ENCODE results near the gene RSRP1.
"Not testable (repeated sequence)": the region's sequence is repeated elsewhere in the genome, so short reads cannot be mapped to it uniquely, and the experiment has no call there.

RSRP1 gene

DNA sequence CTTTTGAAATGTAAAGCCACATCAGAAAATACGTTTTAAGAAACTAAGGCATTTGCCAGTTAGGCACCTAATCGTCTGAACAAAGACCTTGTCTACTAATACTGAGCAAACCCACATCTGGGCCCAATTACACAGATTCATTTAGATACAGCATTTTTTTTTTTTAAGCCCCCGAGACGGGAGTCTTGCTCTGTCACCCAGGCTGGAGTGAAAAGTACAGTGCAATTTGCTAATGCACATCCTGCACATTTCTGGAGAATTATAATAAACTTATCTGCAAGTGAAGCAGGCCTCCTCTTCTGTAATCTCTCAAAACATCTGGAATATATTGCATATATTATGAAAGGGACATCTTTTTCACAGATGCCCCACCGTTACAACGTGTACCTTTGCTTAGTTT lies 3.3 kb downstream of the RSRP1 start:
- Mint-ChIP-seq H3K9me3 (no peaks in the 10 kb centered on the region), H3K36me3 (ENCODE audit: low read depth) (peaks cover 57% of the 10 kb centered on the region), H3K4me1 (ENCODE audit: low read depth) (peaks cover 52% of the 10 kb centered on the region), H3K27me3 (ENCODE audit: low read depth) (no peaks in the 10 kb centered on the region), H3K4me3 (peak overlapping the region; percentile 9), H3K27ac (peak overlapping the region; percentile 7)

DNA sequence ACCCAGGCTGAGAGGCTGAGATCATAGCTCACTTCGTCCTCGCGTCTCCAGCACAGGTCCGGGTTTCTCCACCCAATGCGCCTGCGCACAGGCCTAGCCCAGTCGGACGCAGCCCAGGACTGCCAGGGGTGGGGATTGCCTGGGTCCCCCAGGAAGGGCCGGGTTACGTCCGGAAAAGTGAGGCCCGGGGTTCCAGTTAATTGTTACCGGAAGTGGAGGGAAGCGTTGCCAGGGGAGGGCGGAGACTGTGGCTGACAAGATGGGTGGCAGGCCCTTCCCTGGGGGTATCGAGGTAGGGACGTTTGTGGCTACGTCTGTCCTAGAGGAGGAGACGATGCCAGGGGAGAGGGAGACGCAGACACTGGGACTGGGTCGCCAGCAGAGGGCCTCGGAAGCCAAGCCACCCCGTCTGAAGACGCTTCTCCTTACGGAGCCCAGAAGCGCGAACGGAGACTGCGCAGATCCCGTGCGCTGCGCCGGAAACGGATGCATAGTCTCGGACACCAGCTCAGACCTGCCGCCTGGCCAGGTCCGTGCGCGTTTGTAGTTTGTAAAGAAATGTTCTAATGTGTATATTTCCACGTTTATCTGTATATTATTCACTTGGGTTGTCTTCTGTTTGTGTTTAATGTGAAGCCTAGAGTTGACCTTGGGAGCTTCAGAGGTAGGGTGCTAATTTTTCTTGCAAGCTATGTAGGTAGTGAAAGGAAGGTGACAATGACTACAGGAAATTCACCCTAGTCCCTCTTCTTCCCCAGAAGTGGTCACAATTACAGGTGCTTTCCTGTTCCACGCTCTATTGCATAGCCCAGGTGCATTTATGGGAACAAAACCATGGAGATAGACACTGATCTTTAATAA lies 7.3 kb downstream of the RSRP1 start:
- H3K4me1 Mint-ChIP-seq (ENCODE audit: low read depth): peaks cover 30% of the 10 kb centered on the region
- H3K27me3 Mint-ChIP-seq (ENCODE audit: low read depth): no peaks in the 10 kb centered on the region
- peak overlapping the region; percentile 97 for H3K27ac Mint-ChIP-seq
- peaks cover 30% of the 10 kb centered on the region for H3K36me3 Mint-ChIP-seq (ENCODE audit: low read depth)
- peak overlapping the region; percentile 84 for H3K4me3 Mint-ChIP-seq
- no peaks in the 10 kb centered on the region for H3K9me3 Mint-ChIP-seq

DNA sequence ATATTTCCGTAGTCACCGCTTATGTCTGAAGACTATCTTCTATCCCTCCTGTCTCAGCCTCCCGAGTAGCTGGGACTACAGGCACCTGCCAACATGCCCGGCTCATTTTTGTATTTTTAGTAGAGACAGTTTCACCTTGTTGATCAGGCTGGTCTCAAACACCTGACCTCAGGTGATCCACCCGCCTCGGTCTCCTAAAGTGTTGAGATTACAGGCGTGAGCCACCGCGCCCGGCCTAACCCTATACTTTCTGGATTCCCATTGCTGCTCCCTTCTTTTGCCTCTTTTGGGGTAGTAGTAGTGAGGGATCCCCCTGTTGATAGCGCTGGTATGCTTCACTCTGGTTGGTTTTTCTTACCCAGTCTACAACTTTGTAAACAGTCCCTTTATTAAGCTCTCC lies 9.2 kb downstream of the RSRP1 start:
- no peak overlapping the region for H3K4me3 Mint-ChIP-seq

DNA sequence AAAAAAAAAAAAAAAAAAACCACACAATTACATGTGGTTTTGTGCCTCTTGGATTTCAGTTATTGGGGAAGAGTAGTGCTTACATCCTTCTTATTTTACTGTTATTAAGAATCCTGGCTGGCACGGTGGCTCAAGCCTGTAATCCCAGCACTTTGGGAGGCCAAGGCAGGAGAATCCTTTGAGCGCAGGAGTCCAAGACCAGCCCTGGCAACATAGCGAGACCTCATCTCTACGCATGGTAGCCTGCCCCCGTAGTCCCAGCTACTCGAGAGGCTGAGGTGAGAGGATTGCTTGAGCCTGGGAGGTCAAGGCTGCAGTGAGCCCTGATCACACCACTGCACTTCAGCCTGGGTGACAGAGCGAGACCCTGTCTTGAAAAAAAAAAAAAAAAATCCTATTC lies 11.0 kb downstream of the RSRP1 start:
- not testable (repeated sequence) for H3K27ac Mint-ChIP-seq
- peaks cover 16% of the 10 kb centered on the region for H3K36me3 Mint-ChIP-seq (ENCODE audit: low read depth)

More for the DNA sequence above, 9.2 kb downstream of the RSRP1 start:
- Mint-ChIP-seq H3K9me3 (no peaks in the 10 kb centered on the region), H3K36me3 (ENCODE audit: low read depth) (peaks cover 20% of the 10 kb centered on the region), H3K27me3 (ENCODE audit: low read depth) (no peaks in the 10 kb centered on the region), H3K4me1 (ENCODE audit: low read depth) (peaks cover 24% of the 10 kb centered on the region), H3K27ac (no peak overlapping the region)

GRCh38 chr1:25235411-25235810 lies 11.8 kb downstream of the RSRP1 start:
- H3K27ac Mint-ChIP-seq; H3K9me3 Mint-ChIP-seq; H3K27me3 Mint-ChIP-seq (ENCODE audit: low read depth); H3K4me3 Mint-ChIP-seq: not testable (repeated sequence)
- Mint-ChIP-seq H3K36me3 (ENCODE audit: low read depth) (peaks cover 18% of the 10 kb centered on the region), H3K4me1 (ENCODE audit: low read depth) (peaks cover 31% of the 10 kb centered on the region)

More for the DNA sequence above, 11.0 kb downstream of the RSRP1 start:
- H3K4me1 Mint-ChIP-seq (ENCODE audit: low read depth): peaks cover 28% of the 10 kb centered on the region
- H3K9me3 Mint-ChIP-seq; H3K27me3 Mint-ChIP-seq (ENCODE audit: low read depth); H3K4me3 Mint-ChIP-seq: not testable (repeated sequence)

GRCh38 chr1:25232866-25233784 lies 14.1 kb downstream of the RSRP1 start:
- Mint-ChIP-seq H3K4me3 (no peak overlapping the region), H3K4me1 (ENCODE audit: low read depth) (peaks cover 24% of the 10 kb centered on the region), H3K9me3 (no peaks in the 10 kb centered on the region), H3K36me3 (ENCODE audit: low read depth) (peaks cover 20% of the 10 kb centered on the region), H3K27me3 (ENCODE audit: low read depth) (no peaks in the 10 kb centered on the region), H3K27ac (no peak overlapping the region)

GRCh38 chr1:25232027-25232865 lies 15.0 kb downstream of the RSRP1 start, which contains the start of gene SYF2:
TSS of gene SYF2 (minus strand) at chr1:25232502. CDS start at chr1:25232467, 35 bp downstream.
- peaks cover 26% of the 10 kb centered on the region for H3K4me1 Mint-ChIP-seq (ENCODE audit: low read depth)
- no peaks in the 10 kb centered on the region for H3K27me3 Mint-ChIP-seq (ENCODE audit: low read depth)
- peaks cover 24% of the 10 kb centered on the region for H3K36me3 Mint-ChIP-seq (ENCODE audit: low read depth)
- H3K4me3 Mint-ChIP-seq: no peak within 1 kb of the TSS
- no peak within 1 kb of the TSS for H3K27ac Mint-ChIP-seq
- no peaks in the 10 kb centered on the region for H3K9me3 Mint-ChIP-seq

DNA sequence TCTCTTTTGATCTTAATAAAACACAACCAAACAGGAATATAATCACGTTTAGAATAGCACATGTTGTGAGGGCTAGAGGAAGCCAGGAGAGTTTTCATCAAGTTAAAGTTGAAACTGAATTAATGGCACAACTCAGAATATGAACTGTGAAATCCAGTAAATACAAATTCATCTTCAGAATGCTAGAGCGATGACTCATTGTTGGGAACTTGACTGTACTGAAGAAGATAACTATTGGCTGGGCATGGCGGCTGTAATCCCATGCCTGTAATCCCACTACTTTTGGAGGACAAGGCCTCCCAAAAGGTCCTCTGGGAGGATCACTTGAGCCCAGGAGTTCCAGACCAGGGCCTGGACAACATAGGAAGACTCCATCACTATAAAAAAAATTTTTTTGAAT lies 23.8 kb downstream of the RSRP1 start:
- no peaks in the 10 kb centered on the region for H3K9me3 Mint-ChIP-seq
- H3K4me1 Mint-ChIP-seq (ENCODE audit: low read depth): peaks cover 4% of the 10 kb centered on the region
- peaks cover 35% of the 10 kb centered on the region for H3K36me3 Mint-ChIP-seq (ENCODE audit: low read depth)
- H3K4me3 Mint-ChIP-seq: no peak overlapping the region
- H3K27me3 Mint-ChIP-seq (ENCODE audit: low read depth): no peaks in the 10 kb centered on the region
- no peak overlapping the region for H3K27ac Mint-ChIP-seq

GRCh38 chr1:25222606-25223005 lies 24.6 kb downstream of the RSRP1 start:
- Mint-ChIP-seq H3K4me1 (ENCODE audit: low read depth) (no peaks in the 10 kb centered on the region), H3K27ac (no peak overlapping the region), H3K36me3 (ENCODE audit: low read depth) (peaks cover 34% of the 10 kb centered on the region), H3K9me3 (no peaks in the 10 kb centered on the region), H3K27me3 (ENCODE audit: low read depth) (no peaks in the 10 kb centered on the region), H3K4me3 (no peak overlapping the region)

GRCh38 chr1:25220666-25221065 lies 26.6 kb downstream of the RSRP1 start:
- Mint-ChIP-seq H3K27me3 (ENCODE audit: low read depth) (no peaks in the 10 kb centered on the region), H3K36me3 (ENCODE audit: low read depth) (peaks cover 22% of the 10 kb centered on the region)

GRCh38 chr1:25219661-25220251 lies 27.5 kb downstream of the RSRP1 start:
- H3K27me3 Mint-ChIP-seq (ENCODE audit: low read depth): no peaks in the 10 kb centered on the region
- H3K36me3 Mint-ChIP-seq (ENCODE audit: low read depth): peaks cover 19% of the 10 kb centered on the region
- H3K27ac Mint-ChIP-seq: no peak overlapping the region
- peaks cover 5% of the 10 kb centered on the region for H3K4me1 Mint-ChIP-seq (ENCODE audit: low read depth)
- no peaks in the 10 kb centered on the region for H3K9me3 Mint-ChIP-seq
- no peak overlapping the region for H3K4me3 Mint-ChIP-seq

More at GRCh38 chr1:25220666-25221065, 26.6 kb downstream of the RSRP1 start:
- H3K9me3 Mint-ChIP-seq: no peaks in the 10 kb centered on the region
- peaks cover 5% of the 10 kb centered on the region for H3K4me1 Mint-ChIP-seq (ENCODE audit: low read depth)
- H3K4me3 Mint-ChIP-seq: no peak overlapping the region
- peak overlapping the region; percentile 46 for H3K27ac Mint-ChIP-seq

- H3K4me1 Mint-ChIP-seq (ENCODE audit: low read depth): peaks cover 5% of the 10 kb centered on the region
These were observed 29.5 kb downstream of the RSRP1 start for GRCh38 chr1:25217598-25218232.

GRCh38 chr1:25217015-25217414 lies 30.2 kb downstream of the RSRP1 start:
- Mint-ChIP-seq H3K4me1 (ENCODE audit: low read depth) (peaks cover 5% of the 10 kb centered on the region), H3K27ac (no peak overlapping the region), H3K36me3 (ENCODE audit: low read depth) (peaks cover 11% of the 10 kb centered on the region), H3K9me3 (no peaks in the 10 kb centered on the region), H3K27me3 (ENCODE audit: low read depth) (peaks cover 3% of the 10 kb centered on the region), H3K4me3 (no peak overlapping the region)

More at GRCh38 chr1:25217598-25218232, 29.5 kb downstream of the RSRP1 start:
- peaks cover 11% of the 10 kb centered on the region for H3K36me3 Mint-ChIP-seq (ENCODE audit: low read depth)
- H3K4me3 Mint-ChIP-seq: no peak overlapping the region
- peaks cover 1% of the 10 kb centered on the region for H3K27me3 Mint-ChIP-seq (ENCODE audit: low read depth)
- no peak overlapping the region for H3K27ac Mint-ChIP-seq
- H3K9me3 Mint-ChIP-seq: no peaks in the 10 kb centered on the region

All from T-helper 1 cell treated with Interleukin-12 subunit alpha and Interleukin-12 subunit beta and Interleukin-4 antibody, amounts not matched to agents 30 μg/mL and 1 μg/mL, for 36 hours (primary cell).